Activated T-helper 9 cell treated with anti-CD3 and anti-CD28 coated beads, Interleukin-2, amount 50 U/mL, for 16 hours (primary cell): ENCODE data around the gene TMEM184C.

Experiments
- DNase-seq: peaks from one replicate; pipeline ENCODE4 v3.0.0-alpha.2; 2020; ENCODE audit warnings: low read depth

TMEM184C gene

GRCh38 chr4:147617173-147617840, at the start of gene TMEM184C:
Gene TMEM184C (plus strand): TSS chr4:147617397. CDS start chr4:147617957, 560 bp downstream.
- DNase-seq: peak; percentile 98

- DNase-seq: no peak
These were observed 46.6 kb upstream of the TMEM184C start for GRCh38 chr4:147570616-147571015.

GRCh38 chr4:147571036-147571770, 46.0 kb upstream of the TMEM184C start:
- DNase-seq: no peak

GRCh38 chr4:147576084-147576483, 41.1 kb upstream of the TMEM184C start:
- no peak for DNase-seq

GRCh38 chr4:147578051-147578476, 39.1 kb upstream of the TMEM184C start:
- no peak for DNase-seq

- no peak for DNase-seq
These were observed 38.6 kb upstream of the TMEM184C start for GRCh38 chr4:147578593-147578992.

- DNase-seq: no peak
These were observed 36.8 kb upstream of the TMEM184C start for GRCh38 chr4:147580396-147580795.

- DNase-seq: no peak
These were observed 35.4 kb upstream of the TMEM184C start for GRCh38 chr4:147581606-147582350.

GRCh38 chr4:147582386-147583060, 34.7 kb upstream of the TMEM184C start:
- no peak for DNase-seq

- no peak for DNase-seq
These were observed 33.3 kb upstream of the TMEM184C start for GRCh38 chr4:147583876-147584275.

- DNase-seq: no peak
These were observed 31.2 kb upstream of the TMEM184C start for GRCh38 chr4:147586032-147586431.

GRCh38 chr4:147586637-147587036, 30.6 kb upstream of the TMEM184C start:
- DNase-seq: no peak

GRCh38 chr4:147587041-147587440, 30.2 kb upstream of the TMEM184C start:
- no peak for DNase-seq

GRCh38 chr4:147589586-147589985, 27.6 kb upstream of the TMEM184C start:
- DNase-seq: no peak

GRCh38 chr4:147590249-147590920, 26.8 kb upstream of the TMEM184C start:
- DNase-seq: peak; percentile 3

GRCh38 chr4:147591106-147591505, 26.1 kb upstream of the TMEM184C start:
- no peak for DNase-seq

- no peak for DNase-seq
These were observed 23.1 kb upstream of the TMEM184C start for GRCh38 chr4:147594107-147594506.

GRCh38 chr4:147594578-147594977, 22.6 kb upstream of the TMEM184C start:
- DNase-seq: no peak

- DNase-seq: no peak
These were observed 20.8 kb upstream of the TMEM184C start for GRCh38 chr4:147596377-147596776.

GRCh38 chr4:147596981-147597380, 20.2 kb upstream of the TMEM184C start:
- DNase-seq: no peak

GRCh38 chr4:147597561-147597960, 19.6 kb upstream of the TMEM184C start:
- DNase-seq: no peak

GRCh38 chr4:147599206-147599605, 18.0 kb upstream of the TMEM184C start:
- no peak for DNase-seq
